Nephron progenitor cell (in vitro differentiated cells): ENCODE data around the gene SLC35F4.

Source experiments
- DNase-seq: peaks from one replicate; pipeline ENCODE4 v3.0.0; 2021
- H3K27ac Mint-ChIP-seq: 2 replicates; pipeline ENCODE4 v1.8.0; 2021; ENCODE audit warnings: mild to moderate bottlenecking, moderate library complexity, mixed read lengths
- H3K27me3 Mint-ChIP-seq: 2 replicates; pipeline ENCODE4 v1.8.0; 2021; ENCODE audit warnings: mild to moderate bottlenecking, low read depth, mixed read lengths; ENCODE audit not compliant: poor library complexity
- H3K36me3 Mint-ChIP-seq: 2 replicates; pipeline ENCODE4 v1.8.0; 2021; ENCODE audit warnings: low read depth, mixed read lengths
- H3K4me1 Mint-ChIP-seq: 2 replicates; pipeline ENCODE4 v1.8.0; 2021; ENCODE audit warnings: mixed read lengths
- H3K4me3 Mint-ChIP-seq: 2 replicates; pipeline ENCODE4 v1.8.0; 2021; ENCODE audit warnings: mild to moderate bottlenecking, moderate library complexity, mixed read lengths
- H3K9me3 Mint-ChIP-seq: 2 replicates; pipeline ENCODE4 v1.8.0; 2021; ENCODE audit warnings: mild to moderate bottlenecking, moderate library complexity, mixed read lengths
- CTCF ChIP-seq: fragments of 200-600 bp; sonication (generic); IDR thresholded peaks from 2 replicates; pipeline ENCODE4 v1.5.0; 2021; ENCODE audit warnings: antibody characterized with exemption

Gene SLC35F4

DNA sequence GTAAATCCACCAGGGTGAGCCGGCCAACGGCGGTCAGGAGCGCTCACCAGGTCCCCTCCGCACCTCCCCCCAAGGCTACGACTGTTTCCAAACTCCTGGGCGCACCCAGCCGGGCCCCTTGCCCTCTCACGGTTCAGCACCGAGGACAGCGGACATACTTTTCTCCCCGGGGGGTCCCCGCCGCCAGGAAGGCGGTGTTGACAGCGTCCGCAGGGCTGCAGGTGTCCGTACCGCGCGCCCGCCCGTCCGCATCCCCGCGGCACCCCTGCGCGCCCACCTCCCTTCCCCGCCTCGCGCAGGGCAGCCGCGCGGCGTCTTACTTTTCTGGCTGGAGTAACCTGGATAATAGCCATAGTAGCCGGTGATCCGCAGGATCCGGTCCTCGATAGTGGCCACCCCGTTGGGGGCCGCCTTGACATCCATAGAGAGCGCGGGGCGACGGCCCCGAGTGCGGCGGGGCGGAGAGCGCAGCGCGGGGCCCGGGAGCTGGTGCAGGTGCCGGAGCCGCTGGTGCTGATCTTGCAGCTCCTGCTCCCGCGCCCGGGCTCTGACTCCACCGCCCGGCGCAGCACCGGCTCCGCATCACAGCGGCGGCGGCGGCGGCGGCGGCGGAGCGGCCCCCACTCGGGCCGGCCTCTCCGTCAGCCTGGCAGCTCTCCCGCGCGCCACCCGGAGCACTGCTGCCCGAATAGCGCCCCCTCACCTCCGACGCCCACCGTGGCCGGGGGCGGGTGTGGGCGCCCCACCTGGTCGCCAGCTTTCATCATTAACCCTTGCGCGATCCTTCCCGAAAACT lies at the start of gene SLC35F4:
Gene SLC35F4, minus strand, starts transcription at position 690 of the 796 bp plus-strand sequence.
- peak; percentile 88 for DNase-seq

GRCh38 chr14:57909626-57910025 lies 43.7 kb upstream of the SLC35F4 start:
- H3K4me3 Mint-ChIP-seq: no peak overlapping the region
- no peaks in the 10 kb centered on the region for H3K9me3 Mint-ChIP-seq
- no peak for DNase-seq
- no peaks in the 10 kb centered on the region for H3K4me1 Mint-ChIP-seq
- no peak overlapping the region for H3K27ac Mint-ChIP-seq
- H3K27me3 Mint-ChIP-seq: peaks cover 19% of the 10 kb centered on the region
- no peaks in the 10 kb centered on the region for H3K36me3 Mint-ChIP-seq
- TF ChIP-seq CTCF: no peak

More for the DNA sequence above, at the start of gene SLC35F4:
- Mint-ChIP-seq H3K27ac (no peak within 1 kb of the TSS), H3K36me3 (no peaks in the 10 kb centered on the region), H3K4me1 (no peaks in the 10 kb centered on the region), H3K9me3 (no peaks in the 10 kb centered on the region), H3K27me3 (peaks cover 36% of the 10 kb centered on the region), H3K4me3 (peak within 1 kb of the TSS; percentile 62)
- TF ChIP-seq CTCF: no peak

- Mint-ChIP-seq H3K27ac (no peak overlapping the region), H3K4me3 (no peak overlapping the region), H3K27me3 (peaks cover 18% of the 10 kb centered on the region), H3K36me3 (no peaks in the 10 kb centered on the region), H3K4me1 (no peaks in the 10 kb centered on the region), H3K9me3 (no peaks in the 10 kb centered on the region)
- no peak for DNase-seq
- no peak for TF ChIP-seq CTCF
Measured at GRCh38 chr14:57903954-57904353, 38.1 kb upstream of the SLC35F4 start.

DNA sequence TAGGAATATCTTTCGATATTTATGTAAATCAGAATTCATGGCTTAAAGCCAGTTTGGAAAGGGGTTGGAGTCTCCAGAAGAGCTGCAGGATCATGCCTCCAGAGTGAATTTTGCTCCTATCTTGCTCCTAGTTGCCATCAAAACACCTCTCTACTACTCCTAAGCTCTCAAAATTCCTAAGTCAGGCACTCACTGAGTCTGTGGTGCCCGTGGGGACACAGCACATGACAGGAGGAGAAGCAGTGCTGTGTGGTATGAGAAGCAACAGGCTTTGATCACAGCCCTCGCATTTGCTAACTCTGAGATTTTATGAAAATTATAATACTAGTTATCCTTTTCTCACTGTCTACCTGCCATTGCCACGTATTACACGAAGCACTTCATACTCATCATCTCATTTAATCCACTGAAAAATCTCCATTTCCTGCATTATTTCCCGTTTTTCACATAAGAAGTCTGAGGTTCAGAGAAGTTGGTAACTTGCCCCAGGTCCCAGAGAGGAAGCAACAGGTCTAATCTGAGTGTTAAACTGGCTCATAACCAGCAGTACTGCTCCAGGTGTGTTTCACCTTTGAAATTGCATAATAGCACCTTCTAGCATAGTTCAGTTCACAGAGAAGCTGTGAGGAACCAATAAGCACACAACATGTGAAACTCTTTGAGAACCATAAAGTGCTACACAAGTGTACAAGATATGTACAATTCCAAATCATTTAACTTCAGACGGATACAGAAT lies 33.1 kb upstream of the SLC35F4 start:
- DNase-seq: no peak
- no peak for TF ChIP-seq CTCF
- Mint-ChIP-seq H3K4me3 (no peak overlapping the region), H3K4me1 (peaks cover 12% of the 10 kb centered on the region), H3K27me3 (peaks cover 6% of the 10 kb centered on the region), H3K36me3 (no peaks in the 10 kb centered on the region), H3K27ac (no peak overlapping the region), H3K9me3 (no peaks in the 10 kb centered on the region)

GRCh38 chr14:57897144-57897748 lies 31.4 kb upstream of the SLC35F4 start:
- H3K27me3 Mint-ChIP-seq: peaks cover 2% of the 10 kb centered on the region
- no peaks in the 10 kb centered on the region for H3K36me3 Mint-ChIP-seq
- no peak overlapping the region for H3K27ac Mint-ChIP-seq
- peaks cover 12% of the 10 kb centered on the region for H3K4me1 Mint-ChIP-seq
- no peak overlapping the region for H3K4me3 Mint-ChIP-seq
- no peak for DNase-seq
- TF ChIP-seq CTCF: no peak
- no peaks in the 10 kb centered on the region for H3K9me3 Mint-ChIP-seq
